Measurements from ENCODE around the gene NELFA. TPM values are rescaled to one million over a fixed set of nuclear protein-coding genes. Genes with fewer than 3 reads are reported as not detected.

NELFA gene
- polyA plus RNA-seq, 4 donors: 28.9 to 47.1 (median 31.1) TPM

DNA sequence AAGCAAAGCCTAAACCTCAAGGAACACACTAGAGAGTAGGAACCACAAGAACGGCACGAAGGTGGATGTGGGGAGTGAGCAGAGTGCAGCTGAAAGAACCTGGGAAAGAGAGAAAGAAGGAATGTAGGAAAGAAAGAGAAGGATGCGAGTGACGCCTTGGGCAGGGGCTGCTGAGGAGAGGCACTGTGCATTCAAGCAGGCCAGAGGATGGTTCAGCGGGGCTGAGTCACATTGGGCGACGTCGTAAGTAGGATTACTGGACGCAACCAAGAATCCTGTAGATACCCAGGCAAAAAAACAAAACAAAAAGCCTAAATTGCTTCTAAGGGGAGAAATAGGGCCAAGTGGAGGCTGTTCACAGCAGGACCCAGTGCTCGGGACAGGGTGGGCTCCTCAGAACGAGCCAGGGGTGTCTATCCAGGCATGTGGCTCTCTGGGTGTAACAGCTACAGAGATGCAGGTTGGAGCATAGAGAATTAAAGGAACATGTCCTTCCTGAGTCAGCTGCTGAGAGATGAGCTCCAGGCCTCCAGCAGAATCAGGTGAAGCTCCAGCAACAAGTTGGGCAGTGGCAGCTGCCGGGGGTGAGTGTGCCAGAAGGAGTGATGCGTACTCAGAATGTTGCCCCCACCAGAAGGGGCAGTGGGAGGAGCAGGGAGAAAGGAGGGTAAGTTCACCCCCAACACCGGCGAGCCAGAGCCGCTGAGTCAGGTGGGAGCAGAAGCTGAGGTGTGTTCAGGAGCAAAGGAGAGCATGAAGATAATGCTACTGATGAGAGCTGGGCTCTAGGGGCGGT, 38.6 kb downstream of the NELFA start:
- DNase-seq (ENCODE audit: low read depth in 4 of 4, low spot score in 3 of 4): no peak

DNA sequence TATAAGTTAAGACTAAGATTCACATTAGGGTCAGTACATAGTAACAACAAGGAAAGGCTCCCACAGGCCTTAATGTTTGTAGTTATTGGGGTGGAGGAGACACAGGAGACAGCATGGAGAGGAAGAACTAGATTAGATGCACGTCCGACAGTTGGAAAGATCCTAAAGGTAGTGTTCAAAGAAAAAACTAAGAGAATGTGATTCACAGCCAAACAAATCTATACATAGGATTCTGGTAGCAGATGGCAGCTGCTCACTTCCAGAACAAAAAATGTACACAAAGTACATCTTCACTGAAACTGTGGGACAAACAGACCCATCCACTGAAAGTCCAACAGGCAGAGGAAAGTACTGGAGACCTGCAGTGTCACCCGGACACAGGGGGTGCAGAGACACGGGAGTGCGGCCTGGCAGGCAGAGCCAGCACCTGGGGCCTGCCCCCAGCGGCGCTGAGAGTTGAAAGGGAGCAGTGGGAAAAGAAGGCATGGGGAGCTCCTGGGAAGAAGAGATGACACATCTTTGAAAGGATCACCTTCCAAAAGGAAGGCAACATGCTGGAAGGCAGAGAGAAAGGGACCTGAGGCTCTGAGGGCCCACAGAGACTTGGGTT, 40.0 kb downstream of the NELFA start:
- no peak for DNase-seq (ENCODE audit: low read depth in 4 of 4, low spot score in 3 of 4)

DNA sequence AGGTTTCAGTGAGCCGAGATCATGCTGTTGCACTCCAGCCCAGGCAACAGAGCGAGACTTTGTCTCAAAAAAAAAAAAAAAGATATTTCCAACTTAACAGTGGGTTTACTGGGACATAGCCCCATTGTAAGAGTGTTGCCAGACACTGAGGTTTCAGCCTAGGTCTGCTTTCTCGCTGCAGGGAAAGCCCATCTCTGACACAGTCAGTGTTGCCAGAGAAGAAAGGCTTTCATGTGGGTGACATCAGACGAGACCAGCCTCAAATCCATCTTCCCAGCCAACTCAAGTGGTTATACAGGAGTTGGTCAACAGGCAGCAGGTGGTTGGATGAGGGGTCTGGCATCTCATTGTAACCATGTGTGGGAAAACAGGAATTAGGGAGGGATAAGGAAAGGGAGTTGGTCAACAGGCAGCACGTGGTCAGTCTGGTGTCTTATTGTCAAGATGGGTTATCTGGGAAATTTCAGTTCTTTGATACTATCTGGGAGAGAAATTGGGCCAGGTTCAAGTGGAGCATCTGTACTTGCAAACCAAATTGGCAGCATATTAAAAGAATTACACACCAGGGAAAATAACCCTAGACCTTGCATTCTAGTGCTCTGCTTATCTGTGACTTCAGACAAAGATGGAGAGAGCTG, 41.1 kb downstream of the NELFA start:
- DNase-seq (ENCODE audit: low read depth in 4 of 4, low spot score in 3 of 4): no peak

DNA sequence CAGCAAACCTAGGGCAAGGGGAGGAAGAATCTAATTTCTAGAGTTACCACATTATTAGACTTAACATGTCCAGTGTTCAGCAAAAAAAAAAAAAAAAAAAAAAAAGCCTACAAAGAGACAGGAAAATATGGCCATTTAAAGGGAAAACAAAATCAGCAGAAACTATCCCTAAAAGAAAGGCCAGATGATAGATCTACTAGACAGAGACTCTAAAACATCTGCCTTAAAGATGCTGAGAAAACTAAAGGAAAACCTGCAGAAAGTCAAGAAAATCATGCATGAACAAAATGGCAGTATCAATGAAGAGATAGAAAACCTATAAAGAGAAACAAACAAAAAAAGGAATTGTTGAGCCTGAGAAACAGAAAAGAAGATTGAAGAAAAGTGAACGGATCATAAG, 43.8 kb downstream of the NELFA start:
- DNase-seq (ENCODE audit: low read depth in 4 of 4, low spot score in 3 of 4): no peak

DNA sequence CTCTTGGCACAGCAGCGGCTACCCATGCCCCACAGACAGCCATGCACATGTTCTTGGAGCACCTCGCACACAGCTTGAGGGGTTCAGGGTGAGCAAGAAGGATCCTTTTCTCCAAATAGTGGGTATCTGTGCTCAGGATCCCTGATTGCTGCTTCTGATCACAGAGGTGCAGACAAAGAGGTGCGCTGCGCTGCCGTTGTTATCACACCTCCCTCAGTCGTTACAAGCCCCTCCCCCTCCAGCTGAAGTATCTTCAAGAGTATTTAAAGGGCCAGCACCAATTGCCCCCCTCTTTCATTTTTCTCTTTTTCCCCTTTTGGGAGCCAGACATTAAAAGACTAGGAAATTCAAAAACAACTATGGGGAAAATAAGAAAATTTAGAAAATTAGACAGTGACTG, 44.3 kb downstream of the NELFA start:
- no peak for DNase-seq (ENCODE audit: low read depth in 4 of 4, low spot score in 3 of 4)

DNA sequence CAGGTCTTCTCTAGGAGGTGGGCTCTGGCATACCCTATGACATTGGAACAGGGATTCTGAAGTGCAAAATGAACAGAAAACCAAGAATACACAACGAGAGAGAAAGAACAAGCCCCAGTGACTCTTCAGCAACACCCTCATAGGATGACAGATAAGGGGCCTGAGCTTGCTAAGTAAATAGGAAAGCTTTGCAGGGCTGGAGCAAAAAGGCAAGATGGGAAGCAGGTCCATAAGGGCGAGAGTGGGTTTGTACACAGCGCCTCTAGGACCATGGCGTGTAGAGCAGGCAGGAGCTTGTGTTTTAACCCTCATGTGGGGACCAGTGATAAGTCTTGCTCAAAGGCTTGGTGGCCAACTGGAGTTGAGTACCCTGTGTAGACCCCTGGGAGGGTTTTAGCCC, 45.8 kb downstream of the NELFA start:
- DNase-seq (ENCODE audit: low read depth in 4 of 4, low spot score in 3 of 4): no peak

DNA sequence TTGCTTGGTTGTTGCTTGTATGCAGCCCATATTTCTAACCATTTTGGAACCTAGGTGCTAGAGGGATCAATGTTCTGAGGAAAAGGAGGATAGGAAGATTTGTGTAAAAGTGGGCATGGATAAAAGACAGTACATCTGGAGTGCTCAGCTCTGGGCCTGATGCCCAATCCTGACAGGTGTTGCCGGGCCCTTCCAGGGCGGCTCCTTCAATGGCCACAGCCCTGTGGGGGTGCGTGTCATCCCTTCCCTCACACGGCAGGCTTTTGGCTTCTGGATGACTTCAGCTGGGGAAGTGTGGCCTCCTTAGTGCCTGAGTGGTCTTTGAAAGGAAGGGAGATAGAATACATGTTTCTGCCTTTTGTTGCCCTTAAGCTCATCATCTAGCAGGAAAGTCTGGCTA, 47.2 kb downstream of the NELFA start:
- DNase-seq (ENCODE audit: low read depth in 4 of 4, low spot score in 3 of 4): no peak

DNA sequence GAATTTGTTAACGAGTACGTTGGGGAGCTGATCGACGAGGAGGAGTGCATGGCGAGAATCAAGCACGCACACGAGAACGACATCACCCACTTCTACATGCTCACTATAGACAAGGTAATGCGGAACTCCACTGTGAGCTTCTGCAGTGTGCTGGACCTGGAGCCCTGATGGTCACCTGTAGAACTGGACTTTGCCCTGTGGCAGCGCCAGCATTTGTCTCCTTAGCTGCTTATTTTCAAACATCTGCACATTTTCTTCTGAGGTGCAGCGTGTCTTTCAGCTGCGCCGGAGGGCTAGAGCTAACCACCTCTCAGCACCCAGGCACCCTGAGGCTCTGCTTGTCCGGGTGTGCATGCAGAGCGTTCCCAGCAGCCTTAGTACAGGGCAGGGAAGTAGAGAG, 47.7 kb downstream of the NELFA start:
- DNase-seq (ENCODE audit: low read depth in 4 of 4, low spot score in 3 of 4): no peak

DNA sequence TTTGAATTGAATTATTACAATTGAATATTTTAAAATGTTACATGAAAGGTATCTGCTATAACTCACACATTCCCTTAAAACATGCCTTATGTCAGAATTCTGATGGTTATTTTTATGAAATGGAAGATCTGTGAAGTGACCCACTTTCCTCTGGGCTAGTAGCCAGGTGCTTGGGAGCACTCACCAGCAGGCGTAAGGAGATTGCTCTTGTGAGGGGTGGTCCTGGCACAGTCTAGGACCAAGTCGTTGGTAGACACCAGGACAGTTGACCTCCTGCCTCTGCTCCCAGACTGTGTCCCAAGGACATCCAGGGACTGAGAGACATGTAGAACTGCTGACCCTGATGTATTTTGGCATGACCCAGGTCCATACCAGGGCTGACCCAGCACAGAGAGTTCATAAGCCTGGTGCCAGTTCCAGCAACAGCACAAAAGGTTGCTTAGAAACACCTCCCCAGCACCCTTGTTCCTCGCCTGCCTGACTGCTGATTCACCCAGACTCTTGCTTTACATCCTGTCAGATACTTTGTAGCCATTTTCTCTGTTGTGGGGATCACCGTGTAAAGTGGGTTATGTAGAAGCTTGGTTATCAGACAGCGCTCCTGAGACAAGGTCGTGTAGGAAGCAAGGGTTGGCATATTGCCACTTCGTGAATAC, 48.5 kb downstream of the NELFA start:
- DNase-seq (ENCODE audit: low read depth in 4 of 4, low spot score in 3 of 4): no peak

DNA sequence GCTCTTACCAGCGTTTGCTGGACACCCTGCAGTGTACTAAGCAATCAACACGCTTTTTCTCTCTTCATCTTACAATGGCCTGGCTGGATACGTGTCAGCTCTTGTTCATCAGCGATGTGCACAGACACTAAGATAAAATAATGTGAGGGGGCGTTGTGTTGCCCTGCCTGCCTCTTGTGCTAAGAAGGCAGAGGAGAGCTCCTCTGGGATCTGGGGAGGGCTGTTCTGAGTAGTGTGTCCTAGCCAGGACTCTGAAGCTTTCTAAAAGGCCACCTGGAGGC, 49.7 kb downstream of the NELFA start:
- no peak for DNase-seq (ENCODE audit: low read depth in 4 of 4, low spot score in 3 of 4)

DNA sequence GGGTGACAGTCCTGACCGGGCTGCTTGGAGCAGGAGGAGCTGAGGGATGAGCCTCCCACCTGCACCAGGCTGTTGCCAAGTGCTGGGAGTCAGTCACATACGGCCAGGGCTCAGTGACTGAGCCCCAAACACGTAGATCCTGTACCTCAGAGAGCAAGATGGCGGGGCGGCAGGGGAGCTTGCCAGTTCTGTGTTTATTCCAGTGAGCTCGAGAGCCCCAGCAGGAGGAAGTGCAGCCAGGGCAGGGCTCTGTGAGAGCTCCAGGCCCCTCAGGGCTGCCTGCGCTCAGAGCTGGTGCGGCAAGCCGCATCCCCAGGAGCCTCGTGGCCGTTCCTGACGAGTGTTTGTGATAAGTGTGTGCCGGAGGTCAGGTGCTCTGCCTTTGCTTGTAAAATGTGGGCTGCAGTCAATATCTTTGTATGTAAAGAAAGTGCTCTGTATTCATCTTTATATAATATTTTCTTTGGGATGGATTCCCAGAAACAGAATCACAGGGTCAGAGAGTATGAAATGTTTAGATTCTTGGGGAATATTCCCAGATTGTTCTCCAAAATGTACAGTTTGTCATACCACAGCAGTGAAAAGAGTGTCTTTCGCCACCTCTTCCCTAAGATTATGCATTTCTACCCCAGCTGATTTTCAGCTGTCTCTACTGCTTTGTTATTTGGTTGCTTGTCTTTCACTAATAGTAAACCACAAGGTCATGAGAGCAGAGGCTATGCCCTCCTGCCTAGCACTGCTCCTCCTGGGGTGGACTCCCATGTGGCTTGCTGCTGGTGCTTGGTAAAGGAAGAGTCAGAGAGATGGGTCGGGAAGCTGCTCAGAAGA, 50.3 kb downstream of the NELFA start:
- no peak for DNase-seq (ENCODE audit: low read depth in 4 of 4, low spot score in 3 of 4)

DNA sequence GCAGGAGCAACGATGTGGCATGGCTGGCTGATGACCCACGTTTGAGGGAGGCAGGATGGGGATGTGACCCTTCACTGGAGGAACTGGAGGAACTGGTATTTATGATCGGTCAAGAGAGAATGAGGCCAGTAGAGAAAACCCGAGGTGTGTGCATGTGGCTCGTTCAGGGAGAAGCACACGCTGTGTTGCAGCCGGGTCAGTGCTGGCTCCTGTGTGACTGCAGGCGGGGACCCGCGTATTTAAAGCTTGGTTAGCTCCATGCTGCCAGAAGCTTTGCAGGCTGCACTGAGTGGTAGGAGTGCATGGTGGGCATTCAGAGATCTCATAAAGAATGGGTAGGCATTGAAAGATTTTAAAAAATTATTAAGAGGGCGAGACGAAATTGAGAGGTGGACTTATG, 52.1 kb downstream of the NELFA start:
- no peak for DNase-seq (ENCODE audit: low read depth in 4 of 4, low spot score in 3 of 4)

DNA sequence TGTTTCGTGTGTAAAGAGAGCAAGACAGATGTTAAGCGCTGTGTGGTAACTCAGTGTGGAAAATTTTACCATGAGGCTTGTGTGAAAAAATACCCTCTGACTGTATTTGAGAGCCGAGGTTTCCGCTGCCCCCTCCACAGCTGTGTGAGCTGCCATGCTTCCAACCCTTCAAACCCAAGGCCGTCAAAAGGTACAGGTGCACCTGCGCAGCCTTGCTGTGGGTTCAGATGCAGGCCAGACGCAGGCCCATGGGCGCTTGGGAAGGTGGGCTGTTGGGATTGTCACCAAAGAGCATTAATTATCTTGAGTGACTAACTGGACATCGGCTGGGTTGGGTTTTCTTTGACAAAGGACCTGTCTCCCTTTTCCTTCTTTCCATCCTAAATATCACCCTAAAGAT, 55.4 kb downstream of the NELFA start:
- no peak for DNase-seq (ENCODE audit: low read depth in 4 of 4, low spot score in 3 of 4)

DNA sequence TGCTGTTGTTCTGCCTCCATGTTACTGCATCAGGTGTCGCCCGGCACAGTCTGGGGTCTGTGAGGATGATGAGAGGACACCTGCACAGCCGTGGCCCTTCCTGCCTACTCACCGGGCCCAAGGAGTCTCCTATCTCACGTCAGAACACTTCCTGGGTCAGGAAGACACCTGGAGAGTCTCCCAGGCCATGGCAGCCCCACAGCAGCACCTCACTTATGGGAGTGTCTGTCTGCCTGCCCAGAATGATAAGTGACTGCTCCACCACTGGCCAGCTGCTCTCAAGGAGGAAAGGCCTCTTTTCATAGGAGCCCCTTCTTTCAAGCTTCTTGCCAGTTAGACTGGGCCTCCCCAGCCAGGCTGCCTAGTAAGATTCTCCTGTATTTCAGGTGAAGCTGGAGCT, 56.1 kb downstream of the NELFA start:
- DNase-seq (ENCODE audit: low read depth in 4 of 4, low spot score in 3 of 4): no peak

DNA sequence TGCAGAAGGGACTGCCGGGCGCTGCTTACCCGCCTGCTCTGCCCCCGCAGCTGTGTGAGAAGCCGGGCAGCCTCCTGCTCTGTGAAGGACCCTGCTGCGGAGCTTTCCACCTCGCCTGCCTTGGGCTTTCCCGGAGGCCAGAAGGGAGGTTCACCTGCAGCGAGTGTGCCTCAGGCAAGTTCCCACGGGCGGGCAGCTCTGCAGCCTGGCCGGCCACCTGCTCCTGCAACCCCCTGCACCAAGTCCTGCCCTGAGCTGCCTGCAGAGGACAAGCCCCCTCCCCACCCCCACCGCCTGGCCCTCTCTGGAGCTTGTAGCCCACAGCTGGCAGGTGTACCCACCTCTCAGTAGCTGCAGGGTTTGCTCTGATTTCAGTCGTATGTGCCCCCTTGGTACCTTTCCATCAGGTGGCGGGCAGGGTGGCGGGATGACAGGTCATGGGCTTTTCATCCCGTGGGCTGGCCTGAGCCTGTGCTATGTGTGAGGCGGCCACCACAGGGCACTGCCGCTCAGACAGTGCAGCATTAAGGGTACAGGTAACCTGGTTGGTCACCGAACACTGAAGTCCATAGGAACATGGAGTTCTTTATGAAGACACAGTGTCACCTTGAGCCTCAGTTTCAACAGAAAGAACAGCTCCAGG, 56.6 kb downstream of the NELFA start:
- no peak for DNase-seq (ENCODE audit: low read depth in 4 of 4, low spot score in 3 of 4)

DNA sequence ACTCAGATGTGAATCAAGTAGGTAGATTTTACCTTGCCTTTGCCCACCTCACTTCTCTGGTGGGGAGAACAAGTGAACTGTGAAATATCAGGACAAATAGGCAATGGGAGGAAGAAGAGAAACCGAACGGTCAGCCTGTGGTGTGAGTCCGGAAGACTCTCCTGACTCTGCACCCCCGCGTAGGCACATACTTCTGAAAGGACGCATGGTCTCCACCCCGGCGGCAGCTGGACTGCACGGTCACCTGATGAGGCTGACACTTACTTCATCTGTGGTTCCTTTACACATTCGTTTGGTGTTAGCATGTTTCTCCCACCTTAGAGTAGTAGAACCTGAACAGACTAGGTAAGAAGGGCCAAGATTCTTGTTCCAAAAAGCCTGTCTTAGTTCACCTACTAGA, 58.4 kb downstream of the NELFA start:
- DNase-seq (ENCODE audit: low read depth in 4 of 4, low spot score in 3 of 4): no peak

DNA sequence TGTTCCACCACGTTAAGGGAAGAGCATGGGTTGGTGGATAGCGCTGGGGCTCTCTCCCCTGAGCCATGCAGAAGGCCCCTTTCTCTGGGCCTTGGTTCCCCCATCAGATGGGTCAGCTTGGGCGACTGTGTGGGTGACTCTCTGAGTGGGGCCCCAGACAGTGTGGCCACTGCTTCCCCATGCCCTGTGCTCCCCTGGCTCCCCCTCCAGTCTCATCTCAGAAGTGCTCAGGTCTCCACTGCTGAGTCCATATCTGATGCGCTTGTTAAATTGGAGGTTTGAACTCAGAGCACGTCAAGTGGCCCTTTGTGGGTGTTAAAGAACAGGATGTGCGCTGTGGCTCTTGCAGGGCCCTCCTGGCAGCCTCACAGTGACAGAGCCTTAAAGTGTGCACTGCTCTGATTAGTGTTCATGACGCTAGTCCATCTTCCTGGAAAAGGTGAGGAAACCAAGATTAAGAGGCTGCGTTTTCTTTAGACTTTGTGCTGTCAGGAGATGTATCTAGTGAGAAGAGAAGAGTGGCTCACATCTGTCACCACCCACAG, 59.8 kb downstream of the NELFA start:
- no peak for DNase-seq (ENCODE audit: low read depth in 4 of 4, low spot score in 3 of 4)

DNA sequence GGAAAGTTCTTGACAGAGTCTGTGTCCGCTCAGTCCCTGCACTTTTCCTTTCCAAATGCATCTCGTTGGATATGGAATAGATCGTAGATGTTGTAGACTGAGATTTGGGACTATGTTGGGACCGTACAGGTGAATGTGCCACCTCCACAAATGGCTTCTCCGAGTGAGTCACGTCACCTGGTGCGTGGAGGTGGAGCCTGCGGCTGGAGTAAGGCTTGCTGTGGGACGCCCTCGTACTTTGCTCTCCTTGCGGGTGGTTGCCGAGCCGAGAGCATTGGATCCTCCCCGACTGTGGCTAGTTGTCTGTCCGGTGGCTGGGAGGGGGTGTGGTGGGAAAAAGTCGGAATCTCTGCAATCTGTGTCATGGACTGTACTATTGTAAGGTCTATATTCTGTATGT, 60.5 kb downstream of the NELFA start:
- DNase-seq (ENCODE audit: low read depth in 4 of 4, low spot score in 3 of 4): no peak

DNA sequence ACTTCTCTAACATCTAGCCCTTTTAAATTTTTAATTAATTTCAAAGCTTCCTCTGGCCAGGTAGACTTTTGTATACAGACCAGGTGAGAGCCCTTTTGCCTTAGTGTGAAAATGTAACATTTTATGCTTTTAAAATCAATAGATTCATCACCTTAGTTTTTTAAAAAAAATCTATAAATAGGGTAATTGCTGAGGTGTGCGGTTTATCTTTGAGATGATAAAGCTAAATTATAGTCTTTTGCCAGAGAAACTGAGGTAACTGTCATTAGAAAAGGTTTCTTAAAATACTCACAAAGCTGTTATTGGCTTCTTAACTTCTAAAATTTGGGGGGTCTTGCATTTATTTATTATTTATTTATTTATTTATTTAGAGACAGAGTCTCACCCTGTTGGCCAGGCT, 62.9 kb downstream of the NELFA start:
- no peak for DNase-seq (ENCODE audit: low read depth in 4 of 4, low spot score in 3 of 4)
